Astrocyte (in vitro differentiated cells and primary cell): ENCODE results near the gene SARDH.

Experiments used
- CTCF ChIP-seq: IDR thresholded peaks from 2 replicates; pipeline ENCODE4 v1.5.1; 2011; ENCODE audit warnings: low read depth, mild to moderate bottlenecking, inconsistent platforms, low read length, moderate library complexity; ENCODE audit not compliant: insufficient read depth
- EZH2 ChIP-seq: IDR thresholded peaks from 2 replicates; pipeline ENCODE4 v1.6.1; 2012; ENCODE audit warnings: mild to moderate bottlenecking, low read length, inconsistent platforms; ENCODE audit not compliant: insufficient read depth

- TF ChIP-seq CTCF (no peak), EZH2 (no peak)
Observed at GRCh38 chr9:133786371-133786753, 48.2 kb upstream of the SARDH start.
